Measurements from ENCODE around the gene EPB41. TPM values are rescaled to one million over a fixed set of nuclear protein-coding genes. Genes with fewer than 3 reads are reported as not detected.

Gene EPB41
- total RNA-seq, 4 donors from 2014 or later, result 110 to 183 (median 126) TPM

DNA sequence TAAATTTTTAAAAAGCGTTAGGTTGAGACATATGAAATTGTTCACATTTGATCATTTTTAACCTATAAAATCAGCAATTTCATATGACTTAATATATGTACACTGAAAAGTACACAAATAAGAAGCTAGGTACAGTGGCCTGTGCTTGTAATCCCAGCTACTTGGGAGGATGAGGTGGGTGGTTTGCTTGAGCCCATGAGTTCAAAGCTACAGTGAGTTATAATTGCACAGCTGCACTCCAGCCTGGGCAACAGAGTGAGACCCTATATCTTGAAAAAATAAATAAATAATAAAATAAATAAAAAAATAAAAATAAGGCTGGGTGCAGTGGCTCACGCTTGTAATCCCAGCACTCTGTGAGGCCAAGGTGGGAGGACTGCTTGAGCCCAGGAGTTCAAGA is 5.2 kb upstream of the EPB41 start:
- Histone ChIP-seq H3K4me3 (no peak overlapping the region), H3K36me3 (no peaks in the 10 kb centered on the region), H3K27me3 (no peaks in the 10 kb centered on the region), H3K27ac (no peak overlapping the region), H3K4me1 (peaks cover 0 to 7% (median 2%) of the 10 kb centered on the region in 4 donors), H3K9me3 (peaks cover 0 to 3% (median 0%) of the 10 kb centered on the region in 4 donors)
- TF ChIP-seq POLR2A (IDR thresholded peaks at IDR 0.05), result no peak
- TF ChIP-seq, protein P1, sequence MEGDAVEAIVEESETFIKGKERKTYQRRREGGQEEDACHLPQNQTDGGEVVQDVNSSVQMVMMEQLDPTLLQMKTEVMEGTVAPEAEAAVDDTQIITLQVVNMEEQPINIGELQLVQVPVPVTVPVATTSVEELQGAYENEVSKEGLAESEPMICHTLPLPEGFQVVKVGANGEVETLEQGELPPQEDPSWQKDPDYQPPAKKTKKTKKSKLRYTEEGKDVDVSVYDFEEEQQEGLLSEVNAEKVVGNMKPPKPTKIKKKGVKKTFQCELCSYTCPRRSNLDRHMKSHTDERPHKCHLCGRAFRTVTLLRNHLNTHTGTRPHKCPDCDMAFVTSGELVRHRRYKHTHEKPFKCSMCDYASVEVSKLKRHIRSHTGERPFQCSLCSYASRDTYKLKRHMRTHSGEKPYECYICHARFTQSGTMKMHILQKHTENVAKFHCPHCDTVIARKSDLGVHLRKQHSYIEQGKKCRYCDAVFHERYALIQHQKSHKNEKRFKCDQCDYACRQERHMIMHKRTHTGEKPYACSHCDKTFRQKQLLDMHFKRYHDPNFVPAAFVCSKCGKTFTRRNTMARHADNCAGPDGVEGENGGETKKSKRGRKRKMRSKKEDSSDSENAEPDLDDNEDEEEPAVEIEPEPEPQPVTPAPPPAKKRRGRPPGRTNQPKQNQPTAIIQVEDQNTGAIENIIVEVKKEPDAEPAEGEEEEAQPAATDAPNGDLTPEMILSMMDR (IDR thresholded peaks at IDR 0.05), result no peak
- no peak for DNase-seq

DNA sequence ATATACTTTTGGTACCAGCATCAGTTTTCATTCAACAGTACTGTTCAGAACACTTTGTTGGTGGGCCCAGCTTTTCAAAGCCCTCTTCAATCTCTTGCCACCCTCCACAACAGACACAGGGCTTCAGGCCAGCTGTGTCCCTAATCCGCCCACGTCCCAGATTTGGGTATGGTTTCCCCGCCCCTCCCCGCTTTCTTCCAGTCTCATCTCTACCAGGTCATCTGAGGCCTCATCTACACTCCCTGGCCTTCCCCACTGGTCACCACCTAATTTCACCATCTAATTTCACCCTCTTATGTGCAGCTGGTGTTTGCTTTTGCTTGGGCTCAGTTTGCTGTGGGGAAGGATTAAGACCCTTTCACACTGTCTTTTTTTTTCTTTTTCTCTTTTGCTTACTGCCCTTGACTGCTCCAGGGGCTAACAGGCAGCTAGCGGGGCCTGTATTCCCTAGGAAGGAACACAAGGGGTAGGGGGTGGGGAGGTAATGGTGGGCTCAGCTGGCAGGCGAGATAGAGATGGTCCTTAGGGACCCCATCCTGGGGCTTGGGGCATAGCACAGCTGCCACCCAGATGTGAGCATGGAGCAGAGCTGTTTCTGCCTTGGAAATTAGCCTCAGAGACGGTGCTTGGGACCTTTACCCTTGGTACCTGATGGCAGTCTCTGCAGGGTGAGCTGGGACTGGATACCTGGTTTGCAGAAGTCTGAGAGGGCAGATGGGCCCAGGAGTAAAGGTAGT is 3.8 kb upstream of the EPB41 start:
- H3K4me3 ChIP-seq, result no peak overlapping the region
- H3K4me1 ChIP-seq, result peaks cover 0 to 7% (median 2%) of the 10 kb centered on the region in 4 donors
- no peaks in the 10 kb centered on the region for H3K27me3 ChIP-seq
- no peaks in the 10 kb centered on the region for H3K9me3 ChIP-seq
- no peaks in the 10 kb centered on the region for H3K36me3 ChIP-seq
- no peak for TF ChIP-seq POLR2A (IDR thresholded peaks at IDR 0.05)
- TF ChIP-seq, protein P1 (IDR thresholded peaks at IDR 0.05), result no peak
- DNase-seq, result no peak
- no peak overlapping the region for H3K27ac ChIP-seq

DNA sequence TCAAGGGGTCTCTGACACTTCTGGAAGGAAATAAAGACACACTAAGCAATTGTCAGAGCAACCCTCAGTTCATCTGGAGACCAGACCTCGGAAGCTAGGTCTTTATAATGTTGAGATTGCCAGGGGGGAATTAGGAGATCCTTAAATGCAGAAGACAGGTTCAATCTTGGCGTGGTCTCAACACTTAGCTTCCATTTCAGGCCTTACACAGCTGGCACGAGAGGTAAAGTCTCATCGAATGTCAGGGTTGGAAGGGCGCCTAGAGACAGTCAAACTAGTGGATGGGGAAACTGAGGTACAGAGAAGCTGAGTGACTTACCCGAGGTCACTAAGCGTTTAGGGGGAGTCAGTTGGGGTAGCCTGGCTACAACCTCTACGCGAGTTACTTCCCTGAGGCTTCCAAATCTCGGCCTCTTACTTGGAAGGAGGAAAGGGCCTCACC is 562 bp upstream of the EPB41 start:
- Histone ChIP-seq H3K27ac (peak overlapping the region; percentile 61 to 95 (median 73)), H3K4me3 (peak overlapping the region; percentile 79 to 96 (median 94)), H3K27me3 (no peaks in the 10 kb centered on the region), H3K9me3 (no peaks in the 10 kb centered on the region), H3K4me1 (peaks cover 0 to 7% (median 2%) of the 10 kb centered on the region in 4 donors), H3K36me3 (no peaks in the 10 kb centered on the region)
- no peak for DNase-seq
- TF ChIP-seq, protein P1 (IDR thresholded peaks at IDR 0.05), result no peak
- no peak for TF ChIP-seq POLR2A (IDR thresholded peaks at IDR 0.05)

DNA sequence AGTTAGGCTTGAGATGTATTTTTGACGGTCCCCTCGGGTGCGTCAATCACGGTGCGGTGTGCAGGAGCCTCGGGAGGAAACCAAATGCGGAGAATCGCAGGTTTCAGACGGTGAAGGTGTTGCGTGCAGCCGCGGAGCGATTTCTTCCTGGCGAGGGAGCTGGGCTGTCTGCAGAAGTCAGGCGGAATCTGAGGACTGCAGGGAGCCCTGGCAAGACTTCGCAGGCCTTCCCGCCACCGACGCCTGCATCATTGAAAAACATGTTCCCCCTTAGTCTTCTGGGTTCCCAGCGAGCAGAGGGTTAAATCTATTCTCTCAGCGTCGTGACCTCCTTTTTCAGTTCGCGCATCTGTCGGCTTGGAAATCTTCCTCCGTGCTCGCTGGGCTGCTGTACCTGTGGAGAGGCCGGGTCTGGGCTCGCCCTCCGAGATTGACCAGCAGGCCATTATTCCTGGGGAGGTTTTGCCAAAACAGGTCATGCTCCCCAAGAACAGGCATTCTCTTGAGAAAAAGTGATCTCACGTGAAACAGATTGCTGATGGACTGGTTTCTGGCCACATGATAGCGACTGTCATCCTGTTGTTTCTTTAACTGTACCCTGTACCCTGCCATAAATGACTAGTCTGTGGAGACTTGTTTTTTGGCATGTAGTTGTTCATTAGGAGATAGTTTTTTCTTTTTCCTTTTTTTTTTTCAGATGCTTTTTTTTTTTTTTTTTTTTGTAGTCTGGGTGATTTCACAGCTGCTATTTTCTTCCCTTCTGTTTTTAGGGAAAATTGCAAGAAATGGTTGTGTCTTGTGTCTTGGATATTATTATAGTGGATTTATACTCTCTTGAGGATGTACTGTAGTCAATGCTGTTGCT is 894 bp downstream of the EPB41 start:
- peak; percentile 26 to 69 (median 66) for DNase-seq

DNA sequence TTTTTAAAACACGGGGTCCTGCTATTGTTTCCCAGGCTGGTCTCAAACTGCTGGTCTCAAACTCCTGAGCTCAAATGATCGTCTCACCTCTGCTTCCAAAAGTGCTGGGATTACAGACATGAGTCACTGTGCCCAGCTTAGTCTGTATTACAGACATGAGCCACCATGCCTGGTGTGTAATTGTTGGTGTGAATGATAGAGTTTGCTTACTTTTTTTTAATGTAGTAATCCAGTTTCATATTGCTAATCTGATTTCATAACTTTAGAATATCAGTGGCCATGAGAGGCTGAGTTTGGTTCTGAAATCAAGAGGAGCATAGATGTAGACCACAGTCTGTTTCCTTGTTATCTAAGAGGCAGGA is 3.4 kb downstream of the EPB41 start:
- Histone ChIP-seq H3K27ac (no peak overlapping the region), H3K4me1 (peaks cover 0 to 7% (median 2%) of the 10 kb centered on the region in 4 donors), H3K4me3 (no peak overlapping the region), H3K9me3 (no peaks in the 10 kb centered on the region), H3K36me3 (no peaks in the 10 kb centered on the region), H3K27me3 (no peaks in the 10 kb centered on the region)
- DNase-seq, result no peak
- no peak for TF ChIP-seq POLR2A (IDR thresholded peaks at IDR 0.05)
- TF ChIP-seq, protein P1 (IDR thresholded peaks at IDR 0.05), result no peak

More for the DNA sequence above, 894 bp downstream of the EPB41 start:
- TF ChIP-seq, protein P1 (IDR thresholded peaks at IDR 0.05), result no peak
- TF ChIP-seq POLR2A (IDR thresholded peaks at IDR 0.05), result no peak
- H3K4me3 ChIP-seq, result peak overlapping the region; percentile 79 to 96 (median 94)
- H3K9me3 ChIP-seq, result no peaks in the 10 kb centered on the region
- no peaks in the 10 kb centered on the region for H3K27me3 ChIP-seq
- H3K4me1 ChIP-seq, result peaks cover 0 to 7% (median 2%) of the 10 kb centered on the region in 4 donors
- peak overlapping the region; percentile 69 to 95 (median 74) for H3K27ac ChIP-seq
- H3K36me3 ChIP-seq, result no peaks in the 10 kb centered on the region

Data from Peyer's patch (tissue), 4 donors.